ENCODE measurements around the gene ARHGAP8. TPM values are rescaled to one million over a fixed set of nuclear protein-coding genes. Genes with fewer than 3 reads are reported as not detected.

Gene ARHGAP8
- total RNA-seq, 2 donors from 2014 or later, result 12.2 to 15.2 TPM

GRCh38 chr22:44807915-44808690, 55.7 kb downstream of the ARHGAP8 start:
- no peak for TF ChIP-seq POLR2A (IDR thresholded peaks at IDR 0.05)
- TF ChIP-seq CTCF (IDR thresholded peaks at IDR 0.05), result no peak
- intact Hi-C loops (cut with DNase I), result no loop called here
- Histone ChIP-seq H3K9me3 (no peaks in the 10 kb centered on the region), H3K36me3 (replicated peaks in 1 of 2; ENCODE audit: insufficient read depth in 1 of 2, low read depth in 2 of 2) (no peaks in the 10 kb centered on the region), H3K4me1 (no peaks in the 10 kb centered on the region), H3K27ac (no peak overlapping the region), H3K27me3 (no peaks in the 10 kb centered on the region), H3K4me3 (no peak overlapping the region)
- ATAC-seq, result no peak
- no peak for DNase-seq
- WGBS, 2 donors, result 71 to 82% methylated on average over 18 to 21 of the region's 21 CpGs

GRCh38 chr22:44809456-44809855, 57.1 kb downstream of the ARHGAP8 start:
- WGBS, 2 donors, result 86 to 95% methylated on average over 11 of the region's 11 CpGs
- Histone ChIP-seq H3K27me3 (no peaks in the 10 kb centered on the region), H3K9me3 (no peaks in the 10 kb centered on the region), H3K27ac (no peak overlapping the region), H3K36me3 (replicated peaks in 1 of 2; ENCODE audit: insufficient read depth in 1 of 2, low read depth in 2 of 2) (no peaks in the 10 kb centered on the region), H3K4me3 (no peak overlapping the region), H3K4me1 (no peaks in the 10 kb centered on the region)
- intact Hi-C loops (cut with DNase I), result no loop called here
- ATAC-seq, result no peak
- DNase-seq, result no peak
- no peak for TF ChIP-seq POLR2A (IDR thresholded peaks at IDR 0.05)
- TF ChIP-seq CTCF (IDR thresholded peaks at IDR 0.05), result no peak

GRCh38 chr22:44811141-44811540, 58.8 kb downstream of the ARHGAP8 start:
- no peak for ATAC-seq
- Histone ChIP-seq H3K4me3 (no peak overlapping the region), H3K36me3 (replicated peaks in 1 of 2; ENCODE audit: insufficient read depth in 1 of 2, low read depth in 2 of 2) (no peaks in the 10 kb centered on the region), H3K27me3 (no peaks in the 10 kb centered on the region), H3K4me1 (no peaks in the 10 kb centered on the region), H3K9me3 (no peaks in the 10 kb centered on the region), H3K27ac (no peak overlapping the region)
- DNase-seq, result no peak
- intact Hi-C loops (cut with DNase I), result no loop called here
- WGBS, 2 donors, result 87 to 91% methylated on average over 13 of the region's 13 CpGs
- TF ChIP-seq POLR2A (IDR thresholded peaks at IDR 0.05) (no peak), CTCF (IDR thresholded peaks at IDR 0.05) (no peak)

- intact Hi-C loops (cut with DNase I), result no loop called here
- Histone ChIP-seq H3K27ac (no peak overlapping the region), H3K4me1 (no peaks in the 10 kb centered on the region), H3K27me3 (no peaks in the 10 kb centered on the region), H3K4me3 (no peak overlapping the region), H3K36me3 (replicated peaks in 1 of 2; ENCODE audit: insufficient read depth in 1 of 2, low read depth in 2 of 2) (no peaks in the 10 kb centered on the region), H3K9me3 (no peaks in the 10 kb centered on the region)
- DNase-seq (no peak), ATAC-seq (no peak)
- 0 to 97% methylated on average over 2 of the region's 2 CpGs for WGBS, 2 donors
- no peak for TF ChIP-seq CTCF (IDR thresholded peaks at IDR 0.05)
- no peak for TF ChIP-seq POLR2A (IDR thresholded peaks at IDR 0.05)
Measured at GRCh38 chr22:44813416-44813815, 61.0 kb downstream of the ARHGAP8 start.

Measured in body of pancreas (tissue), 4 donors.